Measurements from ENCODE around the gene KIAA1614. TPM values are rescaled to one million over a fixed set of nuclear protein-coding genes. Genes with fewer than 3 reads are reported as not detected.

KIAA1614 gene
- total RNA-seq, 3 donors from 2014 or later: 2.3 to 9.1 (median 4.3) TPM

DNA sequence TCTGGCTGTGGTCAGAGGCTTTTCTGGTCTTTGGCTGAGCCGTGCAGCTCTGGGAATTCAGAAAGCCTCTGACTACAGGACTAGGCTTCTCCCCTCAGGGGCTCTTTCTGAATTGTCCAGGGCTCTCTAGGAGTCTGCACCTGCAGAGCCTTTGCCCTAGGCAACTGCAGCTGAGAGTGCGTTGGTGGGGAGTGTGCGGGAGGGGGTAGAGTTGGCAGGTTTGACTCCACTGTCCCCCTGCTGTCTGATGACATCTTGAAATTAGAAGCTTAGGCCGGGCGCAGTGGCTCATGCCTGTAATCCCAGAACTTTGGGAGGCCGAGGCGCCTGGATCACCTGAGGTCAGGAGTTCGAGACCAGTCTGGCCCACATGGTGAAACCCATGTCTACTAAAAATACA, 32.9 kb downstream of the KIAA1614 start:
- TF ChIP-seq POLR2AphosphoS5 (IDR thresholded peaks at IDR 0.05) (no peak), CTCF (IDR thresholded peaks at IDR 0.05) (no peak), POLR2A (IDR thresholded peaks at IDR 0.05) (no peak)
- no peaks in the 10 kb centered on the region for H3K27me3 ChIP-seq
- intact Hi-C loops (cut with DNase I; ENCODE audit: low total_unique reads): no loop called here
- no peaks in the 10 kb centered on the region for H3K9me3 ChIP-seq
- no peak for DNase-seq (ENCODE audit: low spot score in 2 of 2)
- H3K4me3 ChIP-seq: no peak overlapping the region
- no peak overlapping the region for H3K27ac ChIP-seq
- no peaks in the 10 kb centered on the region for H3K4me1 ChIP-seq
- H3K36me3 ChIP-seq: no peaks in the 10 kb centered on the region

GRCh38 chr1:180946056-180946455, 33.4 kb downstream of the KIAA1614 start:
- intact Hi-C loops (cut with DNase I; ENCODE audit: low total_unique reads): no loop called here
- Histone ChIP-seq H3K27me3 (no peaks in the 10 kb centered on the region), H3K9me3 (no peaks in the 10 kb centered on the region), H3K4me3 (no peak overlapping the region), H3K36me3 (no peaks in the 10 kb centered on the region), H3K4me1 (no peaks in the 10 kb centered on the region), H3K27ac (no peak overlapping the region)
- no peak for TF ChIP-seq POLR2AphosphoS5 (IDR thresholded peaks at IDR 0.05)
- no peak for TF ChIP-seq CTCF (IDR thresholded peaks at IDR 0.05)
- TF ChIP-seq POLR2A (IDR thresholded peaks at IDR 0.05): no peak
- DNase-seq (ENCODE audit: low spot score in 2 of 2): no peak

DNA sequence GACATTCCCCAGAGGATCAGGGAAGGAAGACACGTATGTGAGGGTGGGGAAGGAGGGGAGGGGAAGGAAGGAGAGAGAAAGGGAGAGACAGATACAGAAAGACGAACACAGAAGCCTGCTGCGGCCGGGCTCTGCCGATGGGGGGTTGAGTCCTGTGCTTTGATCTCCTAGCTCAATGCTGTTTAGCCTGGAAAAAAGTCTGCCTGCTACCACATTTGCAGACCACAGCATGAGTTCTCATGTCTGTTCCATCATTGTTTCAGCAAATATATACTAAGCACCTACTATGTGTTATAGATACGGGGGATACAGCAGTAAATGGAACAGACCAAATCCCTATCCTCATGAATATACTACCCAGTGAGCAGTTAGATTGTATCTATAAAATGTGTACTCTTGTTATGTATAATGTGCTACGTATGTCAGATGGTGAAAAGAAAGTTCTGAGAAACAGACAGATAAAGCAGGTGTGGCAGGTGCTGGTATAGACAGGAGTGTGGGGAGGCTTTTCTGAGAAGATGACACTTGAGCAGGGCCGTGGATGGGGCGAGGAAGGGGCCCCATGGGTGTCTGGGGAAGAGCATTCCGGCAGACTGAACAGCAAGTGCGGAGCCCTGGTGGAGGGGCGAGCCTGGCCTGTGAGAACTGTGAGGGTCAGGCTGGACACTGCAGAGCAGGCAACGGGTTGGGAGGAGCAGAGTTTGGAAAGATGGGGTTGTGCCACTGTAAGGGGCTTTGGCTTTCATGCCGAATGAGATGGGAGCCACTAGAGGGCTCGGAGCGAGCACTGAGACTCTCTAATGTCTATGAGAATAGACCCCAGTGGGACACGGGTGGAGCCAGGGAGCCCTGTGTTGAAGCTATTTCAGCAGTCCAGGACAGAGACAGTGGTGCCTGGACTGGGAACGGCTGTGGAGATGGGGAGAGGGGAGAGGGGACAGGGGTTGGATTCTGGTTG, 34.1 kb downstream of the KIAA1614 start:
- Histone ChIP-seq H3K4me3 (no peak overlapping the region), H3K27me3 (no peaks in the 10 kb centered on the region), H3K9me3 (no peaks in the 10 kb centered on the region), H3K4me1 (peaks cover 0 to under 1% of the 10 kb centered on the region in 2 donors), H3K27ac (no peak overlapping the region), H3K36me3 (no peaks in the 10 kb centered on the region)
- intact Hi-C loops (cut with DNase I; ENCODE audit: low total_unique reads): no loop called here
- no peak for DNase-seq (ENCODE audit: low spot score in 2 of 2)
- TF ChIP-seq POLR2AphosphoS5 (IDR thresholded peaks at IDR 0.05): no peak
- TF ChIP-seq CTCF (IDR thresholded peaks at IDR 0.05): no peak
- TF ChIP-seq POLR2A (IDR thresholded peaks at IDR 0.05): no peak

DNA sequence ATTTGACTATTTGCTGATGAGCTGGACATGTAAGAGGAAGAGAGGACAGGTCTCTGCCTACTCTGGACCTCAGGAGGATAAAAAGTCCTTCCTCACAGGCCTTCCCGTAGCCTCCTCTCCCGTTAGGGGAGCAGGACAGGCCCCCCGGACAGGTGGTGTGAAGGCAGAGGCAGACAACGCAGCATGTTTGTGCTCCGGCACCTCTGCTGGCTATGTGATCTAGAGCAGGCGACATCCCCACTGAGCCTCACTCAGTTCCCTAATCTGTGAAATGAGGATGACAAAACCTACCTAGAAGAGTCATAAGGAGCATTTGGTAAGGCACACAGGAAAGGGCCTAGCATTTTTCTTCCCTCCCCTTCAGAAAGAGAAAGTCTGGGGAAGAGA, 34.8 kb downstream of the KIAA1614 start:
- Histone ChIP-seq H3K27ac (no peak overlapping the region), H3K36me3 (no peaks in the 10 kb centered on the region)
- no peak for DNase-seq (ENCODE audit: low spot score in 2 of 2)

More for the DNA sequence above, 34.8 kb downstream of the KIAA1614 start:
- intact Hi-C loops (cut with DNase I; ENCODE audit: low total_unique reads): no loop called here
- H3K4me1 ChIP-seq: peaks cover 2% of the 10 kb centered on the region in 2 donors
- no peak overlapping the region for H3K4me3 ChIP-seq
- H3K9me3 ChIP-seq: no peaks in the 10 kb centered on the region
- no peaks in the 10 kb centered on the region for H3K27me3 ChIP-seq
- TF ChIP-seq POLR2A (IDR thresholded peaks at IDR 0.05) (no peak), POLR2AphosphoS5 (IDR thresholded peaks at IDR 0.05) (no peak), CTCF (IDR thresholded peaks at IDR 0.05) (no peak)

Measured in breast epithelium (tissue), 4 donors.